GM18526 (cell line): ENCODE results near the gene WIPF2.

Experiments used
- POLR2A ChIP-seq: IDR thresholded peaks from 3 replicates; pipeline ENCODE4 v1.6.1; 2011; ENCODE audit not compliant: insufficient read length; ENCODE audit errors: extremely low read depth

The WIPF2 gene

GRCh38 chr17:40188694-40189093 lies 30.4 kb upstream of the WIPF2 start:
- no peak for TF ChIP-seq POLR2A

GRCh38 chr17:40190197-40191021 lies 28.7 kb upstream of the WIPF2 start:
- TF ChIP-seq POLR2A = no peak

DNA sequence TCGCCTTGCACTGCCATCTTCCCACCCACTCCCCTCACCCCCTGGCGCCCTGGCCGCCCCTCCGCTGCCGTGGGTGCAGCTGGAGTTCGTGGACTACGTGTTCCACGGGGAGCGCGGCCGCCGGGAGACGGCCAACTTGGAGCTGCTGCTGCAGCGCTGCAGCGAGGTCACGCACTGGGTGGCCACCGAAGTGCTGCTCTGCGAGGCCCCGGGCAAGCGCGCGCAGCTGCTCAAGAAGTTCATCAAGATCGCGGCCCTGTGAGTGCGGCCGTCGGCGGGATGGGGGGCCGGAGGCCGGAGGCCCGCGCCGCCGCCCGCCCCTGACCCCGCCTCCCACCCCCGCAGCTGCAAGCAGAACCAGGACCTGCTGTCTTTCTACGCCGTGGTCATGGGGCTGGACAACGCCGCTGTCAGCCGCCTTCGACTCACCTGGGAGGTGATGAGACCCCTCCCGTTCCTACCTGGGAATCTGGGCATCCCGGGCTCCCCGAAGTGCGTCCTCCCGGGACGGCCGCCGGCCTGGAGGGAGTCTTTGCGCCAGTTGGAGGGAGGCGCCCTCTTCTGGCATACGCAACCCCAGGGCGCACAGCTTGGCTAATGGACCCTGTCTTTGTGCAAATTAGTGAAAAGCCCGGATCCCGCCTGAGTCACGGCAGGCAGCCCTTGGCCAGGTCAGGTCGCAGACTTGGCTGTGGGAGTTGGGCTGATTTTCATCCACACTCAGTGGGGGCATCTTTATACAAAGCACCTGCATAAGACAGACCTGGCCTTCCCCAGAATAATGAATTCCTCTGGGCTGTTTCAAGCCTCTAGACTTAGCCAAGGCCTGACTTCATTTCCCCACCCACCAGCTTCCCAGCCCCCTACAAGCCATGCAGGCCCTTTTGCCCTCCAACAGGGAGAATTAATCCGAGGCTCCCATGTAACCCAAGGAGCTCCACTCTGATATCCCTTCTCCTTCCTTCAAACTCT lies 27.6 kb upstream of the WIPF2 start:
- no peak for TF ChIP-seq POLR2A

- TF ChIP-seq POLR2A = no peak
Measured at GRCh38 chr17:40192961-40193360, 26.1 kb upstream of the WIPF2 start.

GRCh38 chr17:40194821-40195220 lies 24.3 kb upstream of the WIPF2 start:
- TF ChIP-seq POLR2A = no peak

- no peak for TF ChIP-seq POLR2A
Measured at GRCh38 chr17:40197550-40197949, 21.6 kb upstream of the WIPF2 start.

- TF ChIP-seq POLR2A = no peak
Measured at GRCh38 chr17:40198576-40198975, 20.5 kb upstream of the WIPF2 start.

GRCh38 chr17:40203131-40203530 lies 16.0 kb upstream of the WIPF2 start:
- no peak for TF ChIP-seq POLR2A

- no peak for TF ChIP-seq POLR2A
Measured at GRCh38 chr17:40209404-40210093, 9.6 kb upstream of the WIPF2 start.

DNA sequence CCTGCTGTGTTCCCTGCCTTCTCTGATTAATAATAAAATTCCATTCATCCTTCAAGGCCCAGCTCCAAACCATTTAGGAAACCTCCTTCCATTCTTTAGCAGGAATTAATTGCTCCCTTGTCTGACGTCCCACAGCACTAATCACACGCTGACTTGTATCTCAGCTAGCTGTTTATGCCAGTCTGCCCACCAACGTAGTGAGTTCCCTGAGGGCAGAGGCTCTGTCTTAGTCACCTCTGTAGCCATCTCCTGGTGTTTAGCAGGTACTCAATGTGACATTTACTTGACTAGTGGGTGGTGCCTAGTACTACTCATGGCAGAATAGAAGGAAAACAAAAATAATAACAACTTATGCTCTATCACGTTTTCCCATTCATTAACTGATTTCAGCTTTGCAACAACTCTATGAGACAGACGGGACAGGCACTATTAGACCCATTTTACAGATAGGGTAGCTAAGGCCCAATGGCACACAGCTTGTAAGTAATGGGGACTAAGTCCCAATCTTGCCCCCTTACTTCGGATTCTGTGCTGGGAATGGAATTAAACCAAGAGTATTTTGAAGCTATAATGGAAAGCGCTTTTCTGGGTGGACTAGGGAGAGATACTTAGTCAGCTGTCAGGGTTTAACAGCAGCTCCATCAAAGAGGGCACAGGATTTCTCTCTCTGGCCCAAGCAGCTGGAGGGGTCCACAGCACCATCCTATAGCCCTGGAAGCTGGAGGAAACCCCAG lies 931 bp upstream of the WIPF2 start:
- no peak for TF ChIP-seq POLR2A

DNA sequence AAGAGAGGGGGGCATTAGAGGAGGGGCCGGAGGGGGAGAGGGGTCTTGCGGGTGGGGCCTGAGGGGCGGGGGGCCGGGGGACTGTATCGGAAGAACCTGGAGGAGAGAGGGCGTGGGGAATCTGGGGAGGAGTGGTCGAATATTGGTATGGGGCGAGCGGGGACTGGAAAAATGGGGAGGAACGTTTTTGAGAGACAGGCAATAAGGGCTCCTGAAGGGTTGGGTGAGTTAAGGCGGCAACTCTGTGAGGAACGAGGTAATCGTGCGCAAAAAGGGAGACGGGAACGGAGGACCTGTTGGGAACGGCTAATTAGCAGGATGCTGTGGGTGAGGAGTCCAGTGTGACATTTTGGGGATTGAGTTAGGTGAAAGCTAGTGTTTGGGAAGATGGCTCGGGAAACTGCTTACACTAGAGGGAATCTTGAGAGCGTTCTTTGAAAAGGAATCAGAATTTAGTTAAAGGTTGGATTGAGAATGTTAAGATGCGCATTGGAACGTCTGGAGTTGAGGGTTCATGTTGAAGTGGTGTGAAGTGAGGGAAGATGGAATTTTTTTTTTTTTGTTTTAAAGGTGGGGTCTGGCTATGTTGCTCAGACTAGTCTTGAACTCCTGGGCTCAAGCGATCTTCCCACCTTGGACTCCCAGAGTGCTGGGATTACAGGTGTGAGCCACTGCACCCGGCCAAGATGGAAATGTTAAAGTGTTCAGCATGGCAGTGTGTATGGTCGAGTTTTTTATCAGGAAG lies 662 bp downstream of the WIPF2 start:
- no peak for TF ChIP-seq POLR2A

- TF ChIP-seq POLR2A = no peak
Measured at GRCh38 chr17:40224718-40225550, 5.8 kb downstream of the WIPF2 start.

GRCh38 chr17:40230670-40231069 lies 11.6 kb downstream of the WIPF2 start:
- no peak for TF ChIP-seq POLR2A
